ENCODE data around the gene GPR143.

DNA sequence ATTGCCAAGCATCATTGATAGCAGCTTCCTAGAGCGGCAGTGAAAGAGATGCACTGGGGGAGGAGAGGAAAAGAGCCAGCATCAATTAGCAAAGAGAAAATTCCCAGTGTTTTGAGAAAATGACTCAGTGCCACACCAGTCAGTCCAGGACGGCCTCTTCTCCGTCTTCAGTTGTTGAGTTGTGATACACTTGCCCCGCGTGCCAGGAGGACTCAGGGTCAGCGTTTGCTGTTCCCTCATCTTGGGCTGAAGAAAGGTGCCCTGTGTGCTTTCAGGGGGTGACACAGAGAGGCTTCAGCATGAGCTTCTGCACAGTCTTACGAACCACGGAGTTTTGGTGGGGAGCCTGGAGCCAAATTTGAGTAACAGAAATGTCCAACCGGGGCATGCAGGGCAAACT lies 82.3 kb downstream of the GPR143 start:
- TF ChIP-seq ZC3H10 (CRISPR knock-in tag; IDR thresholded peaks at IDR 0.05) (no peak), ARNTL (CRISPR knock-in tag; IDR thresholded peaks at IDR 0.05; ENCODE audit: borderline replicate concordance, low read depth) (no peak), ZNF70 (CRISPR knock-in tag; IDR thresholded peaks at IDR 0.05) (no peak), BACH2 (CRISPR knock-in tag; IDR thresholded peaks at IDR 0.05; ENCODE audit: borderline replicate concordance) (no peak), ZNF565 (CRISPR knock-in tag; conservative IDR thresholded peaks at IDR 0.05; ENCODE audit: low read depth) (no peak), ZFP3 (CRISPR knock-in tag; IDR thresholded peaks at IDR 0.05) (no peak), GLIS3 (CRISPR knock-in tag; IDR thresholded peaks at IDR 0.05) (no peak), SNAI2 (CRISPR knock-in tag; IDR thresholded peaks at IDR 0.05) (no peak)
- TF ChIP-seq, protein P1, sequence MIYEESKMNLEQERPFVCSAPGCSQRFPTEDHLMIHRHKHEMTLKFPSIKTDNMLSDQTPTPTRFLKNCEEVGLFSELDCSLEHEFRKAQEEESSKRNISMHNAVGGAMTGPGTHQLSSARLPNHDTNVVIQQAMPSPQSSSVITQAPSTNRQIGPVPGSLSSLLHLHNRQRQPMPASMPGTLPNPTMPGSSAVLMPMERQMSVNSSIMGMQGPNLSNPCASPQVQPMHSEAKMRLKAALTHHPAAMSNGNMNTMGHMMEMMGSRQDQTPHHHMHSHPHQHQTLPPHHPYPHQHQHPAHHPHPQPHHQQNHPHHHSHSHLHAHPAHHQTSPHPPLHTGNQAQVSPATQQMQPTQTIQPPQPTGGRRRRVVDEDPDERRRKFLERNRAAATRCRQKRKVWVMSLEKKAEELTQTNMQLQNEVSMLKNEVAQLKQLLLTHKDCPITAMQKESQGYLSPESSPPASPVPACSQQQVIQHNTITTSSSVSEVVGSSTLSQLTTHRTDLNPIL (CRISPR knock-in tag; IDR thresholded peaks at IDR 0.05; ENCODE audit: low read depth) = no peak
